GM21576 (cell line): ENCODE measurements around the gene PEX19.

ENCODE experiments used
- ATAC-seq: cut with Tn5 transposase; IDR thresholded peaks from one replicate; pipeline ENCODE4 v1.9.1; 2021; ENCODE audit warnings: mild to moderate bottlenecking, moderate library complexity; ENCODE audit not compliant: unreplicated experiment

PEX19 gene

DNA sequence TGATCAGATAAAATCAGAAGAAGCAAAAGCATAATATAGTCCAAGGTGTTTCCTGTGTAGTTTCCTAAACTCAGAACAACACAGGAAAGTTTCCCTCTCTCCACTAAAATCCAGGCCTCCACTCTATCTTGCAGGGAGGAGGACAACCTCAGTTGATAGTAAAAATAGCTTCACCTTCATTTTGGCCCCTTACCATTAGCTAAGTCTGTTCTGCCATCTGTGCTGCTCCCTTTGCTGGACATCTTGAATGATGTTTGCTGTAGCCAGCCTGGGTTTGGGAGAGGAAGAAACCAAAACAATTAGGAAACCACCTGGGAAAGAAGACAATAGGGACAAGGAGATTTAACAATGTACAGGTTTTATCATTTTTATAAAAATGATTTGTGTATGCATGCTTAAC, 41.2 kb downstream of the PEX19 start:
- no peak for ATAC-seq

DNA sequence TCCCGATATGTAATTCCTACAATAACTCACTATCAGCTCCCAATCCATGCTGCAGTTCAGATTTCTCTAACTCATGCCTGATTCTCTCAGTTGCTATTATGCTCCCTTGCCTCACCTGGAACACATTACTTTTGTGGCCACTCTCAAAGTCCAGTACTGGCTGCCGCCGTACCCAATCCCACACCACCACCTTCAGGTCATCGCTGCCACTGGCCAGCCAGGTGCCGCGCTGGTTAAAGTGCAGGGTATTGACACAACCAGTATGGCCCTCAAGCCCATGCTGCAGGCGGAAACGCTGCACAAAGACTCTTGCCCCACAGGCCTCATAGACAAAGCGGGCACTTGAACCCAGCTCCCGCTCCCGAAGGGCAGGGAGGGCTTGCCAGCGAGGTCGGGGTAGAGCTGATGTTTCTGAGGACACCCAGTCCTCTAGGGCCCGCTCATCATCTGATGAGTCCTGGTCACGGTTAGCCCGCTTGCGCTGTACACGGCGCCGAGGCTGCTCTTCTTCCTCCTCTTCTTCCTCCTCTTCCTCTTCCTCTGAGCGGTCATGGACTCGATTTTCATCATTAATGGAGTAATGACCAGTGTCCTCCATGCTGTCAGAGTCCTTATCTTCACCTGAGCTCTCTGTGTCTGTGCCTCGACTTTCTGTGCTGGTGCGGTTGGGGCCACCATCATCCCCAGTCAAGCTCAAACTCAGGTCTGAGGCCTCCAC, 45.2 kb downstream of the PEX19 start:
- ATAC-seq, result no peak

- ATAC-seq, result no peak
These were observed 46.5 kb downstream of the PEX19 start for GRCh38 chr1:160238408-160238807.

DNA sequence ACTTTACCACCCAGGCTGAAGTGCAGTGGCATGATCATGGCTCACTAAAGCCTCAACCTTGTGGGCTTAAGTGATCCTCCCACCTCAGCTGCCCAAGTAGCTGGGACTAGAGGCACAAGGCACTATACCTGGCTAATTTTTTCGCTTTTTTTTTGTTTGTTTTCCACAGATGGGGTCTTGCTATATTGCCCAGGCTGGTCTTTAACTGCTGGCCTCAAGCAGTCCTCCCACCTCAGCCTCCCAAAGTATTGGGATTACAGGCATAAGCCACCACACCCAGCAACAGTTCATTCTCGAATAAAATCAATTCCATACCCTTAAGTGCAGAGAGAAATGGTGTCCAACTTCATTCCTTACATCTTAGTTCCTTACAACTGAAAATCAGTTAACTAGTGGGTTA, 47.4 kb downstream of the PEX19 start:
- no peak for ATAC-seq

DNA sequence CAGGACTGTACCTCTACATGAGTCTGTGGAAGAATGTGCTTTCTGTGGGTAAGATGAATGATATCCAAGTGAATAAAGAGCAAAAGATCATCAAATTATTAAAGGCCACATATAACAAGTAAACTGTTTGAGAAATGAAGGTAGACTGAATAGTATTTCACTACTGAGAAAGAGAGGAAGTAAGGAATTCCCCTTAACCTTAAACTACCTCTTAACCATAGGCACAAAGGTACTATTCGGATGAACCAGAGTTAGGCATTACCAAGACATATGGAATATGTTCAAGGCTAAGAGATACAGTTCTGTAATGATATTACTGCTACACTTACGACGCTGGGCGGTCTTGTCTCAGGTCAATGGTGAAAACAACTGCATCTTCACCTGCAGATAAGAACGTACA, 48.1 kb downstream of the PEX19 start:
- no peak for ATAC-seq

DNA sequence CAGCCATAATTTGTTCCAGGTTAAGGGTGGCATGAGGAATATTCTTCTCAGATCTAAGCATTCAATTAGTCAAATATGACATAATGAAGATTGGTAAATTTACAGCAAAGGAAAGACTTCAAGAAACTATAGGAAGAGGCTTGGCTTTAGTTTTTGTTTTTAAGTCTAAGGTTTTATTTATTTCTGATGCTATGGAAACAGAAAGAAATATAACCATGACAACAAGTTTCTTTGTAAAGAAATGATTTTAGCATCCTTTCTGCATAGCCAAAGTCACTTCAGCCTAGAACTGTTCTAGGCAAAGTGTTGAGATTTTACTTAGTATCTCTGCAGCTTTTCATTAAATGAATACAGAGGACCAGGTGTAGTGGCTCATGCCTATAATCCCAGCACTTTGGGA, 52.0 kb downstream of the PEX19 start:
- no peak for ATAC-seq

DNA sequence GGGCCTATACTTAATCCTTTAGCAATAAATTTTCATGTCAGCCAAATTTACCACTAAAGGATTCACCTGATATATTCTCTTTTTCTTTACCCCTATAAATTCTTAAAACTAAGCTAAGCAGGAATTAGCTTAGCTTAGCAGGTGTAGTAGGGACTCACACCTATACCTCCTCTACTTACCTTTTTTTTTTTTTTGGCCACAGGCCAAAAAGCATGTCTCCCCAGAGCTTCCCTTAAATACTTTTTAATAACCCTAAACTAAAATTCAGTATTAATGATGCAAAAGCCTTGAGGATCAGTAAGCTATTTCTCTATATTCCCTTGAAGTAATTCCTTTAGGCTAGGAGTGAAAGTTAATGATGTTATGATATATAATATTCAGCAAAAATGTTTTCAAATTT, 56.5 kb downstream of the PEX19 start:
- no peak for ATAC-seq

DNA sequence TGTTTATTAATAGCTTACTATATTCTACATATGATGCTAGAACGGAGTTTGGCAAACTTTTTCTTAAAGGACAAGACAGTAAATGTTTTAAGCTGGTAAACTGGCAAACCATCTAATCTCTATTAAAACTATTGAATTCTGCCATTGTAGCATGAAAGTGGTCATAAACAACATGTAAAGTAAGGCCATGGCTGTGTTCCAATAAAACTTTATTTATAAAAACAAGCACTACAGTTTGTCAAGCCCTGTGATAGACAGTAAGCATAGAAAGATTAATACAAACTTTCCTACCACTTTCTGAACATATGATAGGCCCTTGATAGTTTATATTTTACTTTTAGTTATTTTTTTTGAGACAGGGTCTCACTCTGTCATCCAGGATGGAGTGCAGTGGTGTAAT, 57.4 kb downstream of the PEX19 start:
- ATAC-seq, result no peak

- no peak for ATAC-seq
These were observed 57.9 kb downstream of the PEX19 start for GRCh38 chr1:160227034-160227433.
